Tibial nerve (tissue), 4 donors: ENCODE measurements around the gene APEH.

Experiments
- EP300 ChIP-seq, 2 donors: sonication (generic); formaldehyde crosslinking; IDR thresholded peaks; one replicate each; pipeline ENCODE4 v1.6.1; 2017; ENCODE audit warnings: antibody characterized with exemption in 2 of 2, mild to moderate bottlenecking in 1 of 2
- POLR2A ChIP-seq, 2 donors: fragments of 450-650 bp; IDR thresholded peaks; one replicate each; pipeline ENCODE4 v1.6.1; 2017; ENCODE audit warnings: antibody characterized with exemption in 2 of 2, mild to moderate bottlenecking in 2 of 2, moderate library complexity in 2 of 2
- TF ChIP-seq, protein P1 (sequence below), 5 experiments: fragments of 200-600 bp in 3 of 5; fragments of 450-650 bp in 2 of 5; sonication (generic) in 3 of 5; IDR thresholded peaks; one replicate each; pipeline ENCODE4 v1.5.1; 2016 to 2019; ENCODE audit warnings: antibody characterized with exemption in 5 of 5, mild to moderate bottlenecking in 3 of 5, moderate library complexity in 2 of 5

DNA sequence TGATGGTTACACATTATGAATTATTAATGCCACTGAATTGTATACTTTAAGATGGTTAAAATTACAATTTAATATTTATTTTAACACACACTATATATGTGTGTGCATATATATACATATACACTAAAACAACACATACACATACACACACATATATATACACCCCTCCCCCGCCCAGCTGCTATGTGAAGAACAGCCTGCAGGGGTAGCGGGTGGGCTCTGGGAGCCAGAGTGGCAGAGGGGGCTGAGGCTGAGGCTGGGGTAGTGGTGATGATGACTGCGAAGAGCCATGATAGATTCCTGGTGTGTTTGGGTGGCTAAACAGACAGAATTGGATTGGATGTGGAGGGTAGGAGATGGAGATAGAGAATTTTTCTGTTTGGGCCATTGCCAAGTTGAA lies 39.4 kb upstream of the APEH start:
- TF ChIP-seq, protein P1, sequence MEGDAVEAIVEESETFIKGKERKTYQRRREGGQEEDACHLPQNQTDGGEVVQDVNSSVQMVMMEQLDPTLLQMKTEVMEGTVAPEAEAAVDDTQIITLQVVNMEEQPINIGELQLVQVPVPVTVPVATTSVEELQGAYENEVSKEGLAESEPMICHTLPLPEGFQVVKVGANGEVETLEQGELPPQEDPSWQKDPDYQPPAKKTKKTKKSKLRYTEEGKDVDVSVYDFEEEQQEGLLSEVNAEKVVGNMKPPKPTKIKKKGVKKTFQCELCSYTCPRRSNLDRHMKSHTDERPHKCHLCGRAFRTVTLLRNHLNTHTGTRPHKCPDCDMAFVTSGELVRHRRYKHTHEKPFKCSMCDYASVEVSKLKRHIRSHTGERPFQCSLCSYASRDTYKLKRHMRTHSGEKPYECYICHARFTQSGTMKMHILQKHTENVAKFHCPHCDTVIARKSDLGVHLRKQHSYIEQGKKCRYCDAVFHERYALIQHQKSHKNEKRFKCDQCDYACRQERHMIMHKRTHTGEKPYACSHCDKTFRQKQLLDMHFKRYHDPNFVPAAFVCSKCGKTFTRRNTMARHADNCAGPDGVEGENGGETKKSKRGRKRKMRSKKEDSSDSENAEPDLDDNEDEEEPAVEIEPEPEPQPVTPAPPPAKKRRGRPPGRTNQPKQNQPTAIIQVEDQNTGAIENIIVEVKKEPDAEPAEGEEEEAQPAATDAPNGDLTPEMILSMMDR (IDR thresholded peaks at IDR 0.05), result no peak
- TF ChIP-seq EP300 (IDR thresholded peaks at IDR 0.05), result no peak
- TF ChIP-seq POLR2A (IDR thresholded peaks at IDR 0.05), result no peak
